ENCODE results near the gene GGCT.
"Not testable (repeated sequence)": the region's sequence is repeated elsewhere in the genome, so short reads cannot be mapped to it uniquely, and the experiment has no call there.

Gene GGCT

DNA sequence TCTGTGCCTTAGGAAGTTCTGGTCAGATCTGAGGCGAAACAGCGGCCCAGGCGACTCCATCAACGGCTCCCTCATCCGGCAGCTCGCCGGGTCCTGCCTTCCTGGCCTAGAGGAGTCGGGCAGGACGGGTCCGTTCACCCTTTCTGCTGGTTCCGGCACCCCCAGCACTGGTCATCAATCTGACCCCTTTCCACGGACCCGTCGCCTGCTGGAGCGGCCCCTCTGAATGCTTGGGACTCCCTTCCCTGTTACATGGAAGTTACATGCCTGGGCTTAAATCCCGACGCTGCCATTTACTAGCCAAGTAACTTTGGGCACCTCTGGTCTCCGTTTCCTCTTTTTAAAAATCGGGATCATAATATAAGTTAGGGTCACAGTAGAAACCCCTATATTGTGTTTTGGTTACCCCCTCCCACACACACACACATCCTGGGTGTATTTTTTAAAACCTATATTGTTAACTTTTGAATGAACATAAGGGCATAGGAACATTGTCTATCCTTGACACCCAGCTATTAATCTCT lies 607 bp upstream of the GGCT start:
- Histone ChIP-seq H3K4me3 (ENCODE audit: low read length) (peak overlapping the region; percentile 36; the same call in 1 of the 2 replicates), H3K27me3 (ENCODE audit: control insufficient read depth, insufficient read depth, low read length) (no peaks in the 10 kb centered on the region), H3K36me3 (ENCODE audit: control insufficient read depth, insufficient read depth, low read length) (no peaks in the 10 kb centered on the region), H3K4me1 (ENCODE audit: control insufficient read depth, insufficient read depth, low read length) (0 out of 2 replicates have a peak, but pooled peaks cover 2% of the 10 kb centered on the region), H3K27ac (ENCODE audit: low read length) (no peak overlapping the region), H3K9me3 (ENCODE audit: control insufficient read depth, insufficient read depth, low read length) (no peaks in the 10 kb centered on the region)
- no CpG with 5 or more reads among the region's 19 CpGs for WGBS (ENCODE audit: insufficient coverage, insufficient read length)
- no peak for DNase-seq (ENCODE audit: low read depth, low spot score)

DNA sequence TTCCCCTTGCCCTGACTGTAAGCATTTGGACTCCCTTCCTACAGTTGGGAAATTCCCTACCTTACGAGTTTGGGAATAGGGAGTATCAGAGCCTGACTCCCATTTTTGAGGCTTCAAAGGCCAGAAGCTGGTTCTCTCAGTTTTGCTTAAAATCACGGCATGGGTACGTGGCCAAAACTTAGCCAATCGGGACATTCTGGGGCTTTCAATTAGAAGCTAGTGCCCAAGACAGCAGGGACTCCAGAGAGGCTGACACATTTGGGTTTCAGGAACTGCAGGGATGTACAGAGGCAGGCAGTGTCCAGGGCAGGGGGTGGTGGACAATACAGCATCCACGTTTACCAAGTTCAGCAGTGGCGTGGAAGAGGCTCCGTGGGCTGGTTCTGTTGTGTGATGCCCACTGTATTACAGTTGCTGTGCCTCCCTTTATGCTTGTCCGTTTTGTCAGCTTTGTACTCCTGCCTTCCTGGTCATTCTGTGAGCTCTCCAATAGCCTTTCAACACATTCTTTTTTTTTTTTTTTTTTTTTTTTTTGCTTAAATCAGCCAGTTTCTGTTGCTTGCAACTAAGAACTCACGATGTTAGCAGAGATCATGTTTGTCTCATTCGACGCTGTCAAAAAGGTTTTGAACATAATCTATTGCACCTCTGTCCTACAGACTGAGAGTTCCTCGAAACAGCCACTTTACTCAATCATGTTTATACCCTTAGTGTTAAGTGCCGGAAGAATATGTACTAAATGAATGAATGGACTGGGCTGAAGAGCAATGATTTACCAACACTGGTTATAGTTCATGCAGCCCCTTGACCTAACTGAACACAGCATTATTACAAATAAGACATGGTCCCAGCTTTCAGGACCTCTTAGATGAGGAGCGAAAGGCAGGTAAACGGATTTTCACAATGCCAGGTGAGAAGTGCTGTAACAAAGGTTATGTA lies 1.1 kb downstream of the GGCT start:
- no peak for DNase-seq (ENCODE audit: low read depth, low spot score)
- Histone ChIP-seq H3K27ac (ENCODE audit: low read length) (no peak overlapping the region), H3K4me1 (ENCODE audit: control insufficient read depth, insufficient read depth, low read length) (0 out of 2 replicates have a peak, but pooled peaks cover 2% of the 10 kb centered on the region)

DNA sequence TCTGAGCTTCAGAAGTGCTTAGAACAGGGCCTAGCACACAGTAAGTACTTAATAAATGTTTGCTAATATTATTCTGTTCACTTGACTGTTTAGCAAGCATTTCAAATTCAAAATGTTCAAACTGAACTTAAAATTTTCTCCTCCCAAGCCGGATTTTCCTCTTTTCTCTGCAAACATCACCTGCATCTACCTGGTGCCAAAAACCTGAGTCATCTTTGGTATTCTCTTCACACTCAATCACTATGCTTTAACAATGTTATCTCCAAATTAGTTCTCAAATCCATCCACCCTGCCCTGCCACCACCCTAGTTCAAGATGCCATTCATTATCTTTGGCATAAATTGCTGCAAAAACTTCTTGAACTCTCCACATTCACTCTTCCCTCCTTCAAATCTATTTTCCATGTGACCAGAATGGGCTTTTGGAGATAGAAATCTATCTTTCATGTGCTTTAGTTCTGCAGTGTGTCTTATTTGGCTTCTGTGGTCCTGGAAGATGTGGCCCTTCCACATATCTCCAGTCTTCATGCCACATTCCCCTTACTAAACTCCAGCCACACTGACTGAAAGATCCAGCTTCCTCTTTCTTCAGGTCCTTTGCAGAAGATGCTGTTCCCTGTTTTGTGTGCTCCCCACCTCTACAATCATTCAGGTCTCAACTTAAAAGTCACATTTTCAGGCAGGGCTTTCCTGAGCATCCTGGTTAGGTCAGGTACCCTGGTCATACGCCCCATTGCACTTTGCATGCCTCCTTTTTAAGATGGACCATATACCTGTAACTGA lies 2.0 kb downstream of the GGCT start:
- Histone ChIP-seq H3K27me3 (ENCODE audit: control insufficient read depth, insufficient read depth, low read length) (no peaks in the 10 kb centered on the region), H3K27ac (ENCODE audit: low read length) (no peak overlapping the region), H3K9me3 (ENCODE audit: control insufficient read depth, insufficient read depth, low read length) (no peaks in the 10 kb centered on the region), H3K4me3 (ENCODE audit: low read length) (no peak overlapping the region), H3K36me3 (ENCODE audit: control insufficient read depth, insufficient read depth, low read length) (no peaks in the 10 kb centered on the region; the same call in 1 of the 2 replicates), H3K4me1 (ENCODE audit: control insufficient read depth, insufficient read depth, low read length) (0 out of 2 replicates have a peak, but pooled peaks cover 2% of the 10 kb centered on the region)
- WGBS (ENCODE audit: insufficient coverage, insufficient read length), result no CpG with 5 or more reads among the region's 2 CpGs
- DNase-seq (ENCODE audit: low read depth, low spot score), result no peak

More for the DNA sequence above, 1.1 kb downstream of the GGCT start:
- no CpG with 5 or more reads among the region's 15 CpGs for WGBS (ENCODE audit: insufficient coverage, insufficient read length)
- Histone ChIP-seq H3K36me3 (ENCODE audit: control insufficient read depth, insufficient read depth, low read length) (no peaks in the 10 kb centered on the region; the same call in 1 of the 2 replicates), H3K27me3 (ENCODE audit: control insufficient read depth, insufficient read depth, low read length) (no peaks in the 10 kb centered on the region), H3K9me3 (ENCODE audit: control insufficient read depth, insufficient read depth, low read length) (no peaks in the 10 kb centered on the region), H3K4me3 (ENCODE audit: low read length) (peak overlapping the region; percentile 75; the same call in 1 of the 2 replicates)

DNA sequence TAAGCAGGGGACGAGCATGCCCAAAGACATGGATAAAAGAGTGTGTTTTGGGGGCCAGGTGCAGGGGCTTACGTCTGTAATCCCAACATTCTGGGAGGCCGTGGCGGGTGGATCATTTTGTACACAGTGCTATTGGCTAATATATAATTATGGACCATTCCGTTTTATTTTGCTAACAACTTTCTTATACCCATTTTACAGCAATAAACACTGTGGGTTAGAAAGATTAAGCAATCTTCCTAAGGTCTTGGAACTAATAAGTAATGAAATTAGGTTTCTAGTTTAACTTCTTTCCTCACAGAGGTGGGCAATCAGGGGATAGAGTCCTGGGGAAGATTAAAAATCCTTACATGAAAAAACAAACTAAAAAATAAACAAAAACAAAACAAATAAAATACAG lies 3.4 kb downstream of the GGCT start:
- 0 out of 2 replicates have a peak, but pooled peaks cover 2% of the 10 kb centered on the region for H3K4me1 ChIP-seq (ENCODE audit: control insufficient read depth, insufficient read depth, low read length)
- H3K27ac ChIP-seq (ENCODE audit: low read length), result no peak overlapping the region
- no peaks in the 10 kb centered on the region; the same call in 1 of the 2 replicates for H3K36me3 ChIP-seq (ENCODE audit: control insufficient read depth, insufficient read depth, low read length)
- no peaks in the 10 kb centered on the region for H3K27me3 ChIP-seq (ENCODE audit: control insufficient read depth, insufficient read depth, low read length)
- no peaks in the 10 kb centered on the region for H3K9me3 ChIP-seq (ENCODE audit: control insufficient read depth, insufficient read depth, low read length)
- no peak for DNase-seq (ENCODE audit: low read depth, low spot score)
- no CpG with 5 or more reads among the region's 5 CpGs for WGBS (ENCODE audit: insufficient coverage, insufficient read length)
- no peak overlapping the region for H3K4me3 ChIP-seq (ENCODE audit: low read length)

DNA sequence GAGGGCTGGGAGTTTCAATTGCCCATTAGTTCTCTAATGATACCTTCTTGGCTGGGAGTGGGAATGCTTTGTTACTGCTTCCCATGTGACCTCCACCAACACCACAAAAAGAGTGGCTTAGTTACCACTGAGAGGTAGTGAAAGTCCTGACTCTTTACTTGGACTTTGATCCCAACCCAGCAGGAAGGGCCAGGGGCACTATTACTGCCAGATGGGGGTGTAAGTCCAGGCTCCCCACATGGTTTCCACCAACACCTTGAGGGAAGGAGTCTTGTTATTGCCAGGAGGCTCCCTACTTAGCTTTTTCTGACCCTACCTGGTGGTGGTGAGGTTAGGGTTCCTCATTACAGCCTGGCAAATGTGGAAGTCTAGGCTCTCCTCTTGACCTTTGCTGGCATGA lies 11.4 kb downstream of the GGCT start:
- no peaks in the 10 kb centered on the region; the same call in 1 of the 2 replicates for H3K9me3 ChIP-seq (ENCODE audit: control insufficient read depth, insufficient read depth, low read length)
- H3K27ac ChIP-seq (ENCODE audit: low read length), result no peak overlapping the region
- H3K36me3 ChIP-seq (ENCODE audit: control insufficient read depth, insufficient read depth, low read length), result no peaks in the 10 kb centered on the region; the same call in 1 of the 2 replicates
- H3K4me1 ChIP-seq (ENCODE audit: control insufficient read depth, insufficient read depth, low read length), result no peaks in the 10 kb centered on the region
- no peaks in the 10 kb centered on the region for H3K27me3 ChIP-seq (ENCODE audit: control insufficient read depth, insufficient read depth, low read length)
- no peak overlapping the region for H3K4me3 ChIP-seq (ENCODE audit: low read length)
- no peak for DNase-seq (ENCODE audit: low read depth, low spot score)

DNA sequence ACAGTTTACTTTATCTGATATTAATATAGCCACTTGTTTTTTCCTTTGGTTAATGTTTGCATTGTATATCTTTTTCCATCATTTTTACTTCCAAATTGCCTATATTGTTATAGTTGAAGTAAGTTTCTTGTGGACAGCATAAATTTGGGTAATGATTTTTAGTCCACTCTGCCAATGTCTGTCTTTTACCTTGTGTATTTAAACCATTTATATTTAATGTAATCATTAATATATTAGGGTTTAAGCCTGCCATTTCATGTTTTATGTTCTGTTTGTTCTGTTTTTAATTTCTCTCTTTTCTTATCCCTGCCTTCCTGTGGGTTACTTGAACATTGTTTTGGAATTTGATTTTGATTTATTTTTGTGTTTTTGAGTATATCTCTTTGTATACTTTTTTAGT lies 13.2 kb downstream of the GGCT start:
- H3K27ac ChIP-seq (ENCODE audit: low read length), result no peak overlapping the region
- H3K27me3 ChIP-seq (ENCODE audit: control insufficient read depth, insufficient read depth, low read length), result no peaks in the 10 kb centered on the region
- no peak for DNase-seq (ENCODE audit: low read depth, low spot score)
- H3K4me1 ChIP-seq (ENCODE audit: control insufficient read depth, insufficient read depth, low read length), result no peaks in the 10 kb centered on the region
- H3K4me3 ChIP-seq (ENCODE audit: low read length), result no peak overlapping the region
- H3K9me3 ChIP-seq (ENCODE audit: control insufficient read depth, insufficient read depth, low read length), result no peaks in the 10 kb centered on the region; the same call in 1 of the 2 replicates
- no peaks in the 10 kb centered on the region; the same call in 1 of the 2 replicates for H3K36me3 ChIP-seq (ENCODE audit: control insufficient read depth, insufficient read depth, low read length)

DNA sequence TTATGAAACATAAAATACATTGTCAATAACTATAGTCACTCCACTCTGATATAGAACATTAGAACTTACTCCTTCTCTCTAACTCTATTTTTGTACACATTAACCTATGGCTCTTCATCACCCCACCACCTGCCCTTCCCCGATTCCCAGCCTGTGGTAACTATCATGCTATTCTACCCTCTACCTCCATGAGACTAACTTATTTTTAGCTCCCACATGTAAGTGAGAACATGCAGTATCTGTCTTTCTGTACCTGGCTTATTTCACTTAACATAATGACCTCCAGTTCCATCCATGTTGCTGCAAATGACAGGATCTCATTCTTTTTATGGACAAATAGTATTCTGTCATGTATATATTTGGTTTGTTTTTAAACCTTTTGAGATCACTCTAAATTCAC lies 17.3 kb downstream of the GGCT start:
- Histone ChIP-seq H3K9me3 (ENCODE audit: control insufficient read depth, insufficient read depth, low read length) (no peaks in the 10 kb centered on the region; the same call in 1 of the 2 replicates), H3K36me3 (ENCODE audit: control insufficient read depth, insufficient read depth, low read length) (no peaks in the 10 kb centered on the region), H3K4me3 (ENCODE audit: low read length) (no peak overlapping the region), H3K27me3 (ENCODE audit: control insufficient read depth, insufficient read depth, low read length) (no peaks in the 10 kb centered on the region), H3K27ac (ENCODE audit: low read length) (no peak overlapping the region), H3K4me1 (ENCODE audit: control insufficient read depth, insufficient read depth, low read length) (no peaks in the 10 kb centered on the region)
- WGBS (ENCODE audit: insufficient coverage, insufficient read length), result no CpG with 5 or more reads among the region's 1 CpG
- DNase-seq (ENCODE audit: low read depth, low spot score), result no peak

DNA sequence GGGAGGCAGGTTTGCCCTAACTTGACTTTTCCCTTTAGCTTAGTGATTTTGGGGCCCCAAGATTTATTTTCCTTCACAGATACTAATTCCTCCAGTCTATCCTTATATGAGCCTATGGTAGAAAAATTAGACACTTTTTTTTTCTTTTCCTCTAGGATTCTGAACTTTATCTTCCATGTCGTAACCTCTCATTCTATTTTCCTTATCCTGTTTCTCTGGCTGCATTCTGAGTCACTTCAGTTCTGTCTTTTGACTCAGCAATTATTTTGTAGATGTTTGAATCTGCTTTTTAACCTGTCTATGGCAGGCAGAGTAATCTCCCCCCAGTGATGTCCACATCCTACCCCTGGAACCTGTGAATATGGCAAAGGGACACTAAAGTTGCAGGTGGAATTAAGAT lies 19.0 kb downstream of the GGCT start:
- no peaks in the 10 kb centered on the region for H3K27me3 ChIP-seq (ENCODE audit: control insufficient read depth, insufficient read depth, low read length)
- no peak overlapping the region for H3K27ac ChIP-seq (ENCODE audit: low read length)
- H3K9me3 ChIP-seq (ENCODE audit: control insufficient read depth, insufficient read depth, low read length), result no peaks in the 10 kb centered on the region
- H3K36me3 ChIP-seq (ENCODE audit: control insufficient read depth, insufficient read depth, low read length), result no peaks in the 10 kb centered on the region
- DNase-seq (ENCODE audit: low read depth, low spot score), result no peak
- no peaks in the 10 kb centered on the region for H3K4me1 ChIP-seq (ENCODE audit: control insufficient read depth, insufficient read depth, low read length)
- H3K4me3 ChIP-seq (ENCODE audit: low read length), result no peak overlapping the region
- WGBS (ENCODE audit: insufficient coverage, insufficient read length), result no CpG with 5 or more reads among the region's 1 CpG

DNA sequence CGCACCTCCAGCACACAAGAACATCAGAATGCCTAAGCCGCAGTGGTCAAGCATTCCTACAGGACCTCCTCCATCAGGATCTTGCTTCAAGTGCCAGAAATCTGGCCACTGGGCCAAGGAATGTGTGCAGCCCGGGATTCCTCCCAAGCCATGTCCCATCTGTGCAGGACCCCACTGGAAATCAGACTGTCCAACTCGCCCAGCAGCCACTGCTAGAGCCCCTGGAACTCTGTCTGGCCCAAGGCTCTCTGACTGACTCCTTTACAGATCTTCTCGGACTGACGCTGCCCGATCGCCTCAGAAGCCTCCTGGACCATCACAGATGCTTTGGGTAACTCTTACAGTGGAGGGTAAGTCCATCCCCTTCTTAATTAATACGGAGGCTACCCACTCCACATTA lies 23.2 kb downstream of the GGCT start:
- not testable (repeated sequence) for H3K36me3 ChIP-seq (ENCODE audit: control insufficient read depth, insufficient read depth, low read length); H3K27ac ChIP-seq (ENCODE audit: low read length); H3K4me1 ChIP-seq (ENCODE audit: control insufficient read depth, insufficient read depth, low read length); DNase-seq (ENCODE audit: low read depth, low spot score); H3K9me3 ChIP-seq (ENCODE audit: control insufficient read depth, insufficient read depth, low read length); H3K4me3 ChIP-seq (ENCODE audit: low read length); H3K27me3 ChIP-seq (ENCODE audit: control insufficient read depth, insufficient read depth, low read length)
- WGBS (ENCODE audit: insufficient coverage, insufficient read length), result no CpG with 5 or more reads among the region's 9 CpGs

Measured in iPS DF 6.9 (cell line).